NCI-H146 treated with DMSO at 0.1 percent for 48 hours (cell line): ENCODE results near the gene RND3.

Experiments used
- DNase-seq: peaks from one replicate; lab custom pipeline; 2025; ENCODE audit not compliant: unreplicated experiment; lab: John Stamatoyannopoulos, UW

RND3 gene, protein sequence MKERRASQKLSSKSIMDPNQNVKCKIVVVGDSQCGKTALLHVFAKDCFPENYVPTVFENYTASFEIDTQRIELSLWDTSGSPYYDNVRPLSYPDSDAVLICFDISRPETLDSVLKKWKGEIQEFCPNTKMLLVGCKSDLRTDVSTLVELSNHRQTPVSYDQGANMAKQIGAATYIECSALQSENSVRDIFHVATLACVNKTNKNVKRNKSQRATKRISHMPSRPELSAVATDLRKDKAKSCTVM

DNA sequence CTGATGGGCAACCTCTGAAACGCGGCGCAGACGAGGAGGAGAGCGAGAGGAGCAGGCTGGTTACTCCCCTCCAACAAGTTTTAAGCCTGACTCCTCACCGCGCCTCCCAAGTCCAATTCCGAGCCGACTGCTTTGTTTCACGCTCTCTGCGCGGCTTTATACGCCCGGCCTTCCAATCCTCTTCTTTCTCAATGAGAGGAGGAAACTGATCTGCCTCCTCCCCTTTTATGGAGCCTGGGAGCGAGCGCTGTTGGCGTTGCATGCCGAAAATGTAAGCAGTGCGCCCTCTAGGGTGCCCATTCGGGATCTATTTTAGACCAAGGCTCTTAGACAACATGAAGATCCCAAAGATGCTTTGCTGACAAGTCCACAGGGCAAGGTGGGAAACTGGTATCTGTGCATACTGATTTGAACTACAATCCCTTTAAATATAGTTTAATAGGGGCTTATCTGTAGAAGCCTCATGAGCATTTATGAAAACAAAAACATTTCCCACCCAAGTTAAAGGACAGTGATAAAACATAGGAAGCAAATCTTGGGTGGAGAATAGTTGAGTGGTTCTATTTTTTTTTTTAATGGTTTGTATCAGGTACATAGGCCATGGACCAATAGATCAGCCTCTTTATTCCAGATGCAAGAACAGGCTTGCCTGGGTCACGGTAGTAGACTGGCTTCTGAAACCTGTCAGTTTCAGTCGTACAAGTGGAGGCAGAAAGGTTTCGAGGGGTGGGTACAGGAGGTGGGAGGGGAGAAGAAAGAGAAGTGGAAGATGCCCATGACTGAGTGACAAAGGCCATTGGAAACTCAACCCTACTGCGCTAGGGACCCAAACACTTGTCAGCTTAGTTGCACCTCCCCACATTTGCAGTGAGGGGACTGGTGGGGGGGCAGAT is at the start of gene RND3:
RND3 (minus strand) TSS at position 131 of the 893 bp plus-strand sequence. CDS start 250 bp downstream, outside the sequence.
- peak; percentile 84 for DNase-seq

DNA sequence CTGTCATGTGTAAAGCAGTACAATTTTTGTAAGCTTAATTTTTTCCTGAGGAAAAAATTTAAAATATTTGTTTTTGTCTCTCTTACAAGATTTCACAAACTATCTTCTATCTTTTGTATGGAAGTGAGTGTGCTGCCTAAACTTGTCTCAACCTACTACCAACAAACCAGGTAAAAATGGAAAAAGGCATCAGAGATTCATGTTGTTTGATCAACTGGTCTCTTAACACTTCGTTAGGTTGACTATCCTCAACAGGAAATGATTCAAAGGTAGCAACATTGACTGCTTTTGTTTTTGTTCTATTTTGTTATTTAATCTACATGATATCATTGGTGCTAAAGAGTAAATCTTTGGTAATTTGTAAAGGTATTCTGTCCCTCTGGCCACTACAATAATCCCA is 47.7 kb upstream of the RND3 start:
- DNase-seq = no peak

GRCh38 chr2:150532879-150533278 is 45.4 kb upstream of the RND3 start:
- no peak for DNase-seq

DNA sequence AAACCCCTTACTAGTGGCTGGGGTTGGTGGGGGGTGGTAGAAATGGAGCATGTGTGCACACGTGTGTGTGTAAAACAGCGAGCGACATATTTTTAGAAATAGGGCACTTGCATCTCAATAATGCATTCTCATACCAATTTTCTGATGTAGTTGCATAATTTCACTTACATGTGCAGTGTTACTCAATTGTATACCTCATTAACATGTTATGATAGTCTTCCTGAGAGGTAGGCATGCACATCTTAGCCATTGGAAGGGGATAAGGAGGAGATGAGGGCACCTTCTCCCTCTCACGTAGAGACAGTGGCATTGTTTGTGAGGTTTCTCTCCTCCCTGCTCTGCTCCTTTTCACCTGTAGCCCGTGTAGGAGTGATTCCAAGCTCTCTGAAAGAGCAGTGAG is 44.6 kb upstream of the RND3 start:
- DNase-seq = no peak

DNA sequence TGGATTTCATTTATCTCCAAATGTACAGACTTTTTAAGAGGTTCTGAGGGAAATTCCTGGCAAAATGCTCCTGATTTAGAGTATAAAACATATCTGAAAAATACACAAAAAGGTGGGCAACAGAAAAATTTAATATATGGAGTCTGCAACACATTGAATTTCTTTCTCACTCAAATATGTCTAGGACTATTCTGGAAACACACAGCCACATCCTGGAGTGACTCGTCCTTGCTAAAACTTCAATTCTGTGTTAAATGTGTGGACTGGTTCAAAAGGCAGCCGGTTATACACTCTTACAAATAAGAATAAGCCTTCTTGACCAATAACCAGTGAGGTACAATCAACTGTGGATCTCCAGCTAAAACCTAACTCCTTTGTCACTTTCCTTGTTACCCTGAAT is 44.1 kb upstream of the RND3 start:
- no peak for DNase-seq

GRCh38 chr2:150530168-150530567 is 42.7 kb upstream of the RND3 start:
- no peak for DNase-seq

DNA sequence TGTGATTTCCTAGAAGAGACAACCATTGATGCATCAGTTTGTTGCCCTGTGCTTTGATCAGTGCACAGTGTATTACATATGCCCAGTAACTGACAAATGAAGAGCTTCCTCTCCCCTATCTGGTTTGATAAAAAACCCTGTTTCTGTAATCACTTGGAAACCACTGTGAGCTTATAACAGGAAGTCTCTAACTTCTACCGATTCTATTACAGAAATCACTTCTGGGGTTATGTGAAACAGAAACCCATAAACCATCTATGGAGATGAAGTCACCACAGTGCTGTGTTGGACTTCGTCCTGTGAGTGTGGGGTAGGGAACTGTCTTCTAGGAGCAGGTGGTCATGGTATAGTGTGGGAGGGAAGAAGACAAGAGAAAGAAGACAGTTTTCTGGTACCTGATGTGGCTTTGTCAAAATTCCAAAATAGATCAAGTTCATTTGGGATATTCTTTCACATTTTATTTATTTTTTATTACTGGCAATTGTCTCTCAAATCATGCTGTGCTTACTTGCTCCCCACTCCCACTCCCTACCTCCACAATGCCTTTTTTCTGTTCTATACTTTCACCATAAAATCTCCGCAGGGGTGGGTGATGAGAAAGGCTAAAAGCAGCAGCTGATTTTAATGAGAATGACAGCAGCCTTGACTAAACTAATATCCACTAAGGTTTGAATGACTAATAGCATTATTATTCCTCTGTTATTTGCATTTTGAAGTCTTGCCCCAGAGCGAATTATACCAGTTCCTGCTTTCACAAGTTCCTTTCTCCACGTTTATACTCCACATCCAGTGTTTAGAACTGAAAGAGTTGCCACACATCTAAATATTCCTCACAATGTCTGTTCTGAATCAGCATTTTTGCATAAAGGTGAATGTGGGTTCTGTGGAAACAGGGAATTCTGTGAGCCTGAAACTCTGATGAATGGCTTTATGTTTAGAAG is 41.7 kb upstream of the RND3 start:
- no peak for DNase-seq

- no peak for DNase-seq
These were observed 39.4 kb upstream of the RND3 start for GRCh38 chr2:150526827-150527226.

DNA sequence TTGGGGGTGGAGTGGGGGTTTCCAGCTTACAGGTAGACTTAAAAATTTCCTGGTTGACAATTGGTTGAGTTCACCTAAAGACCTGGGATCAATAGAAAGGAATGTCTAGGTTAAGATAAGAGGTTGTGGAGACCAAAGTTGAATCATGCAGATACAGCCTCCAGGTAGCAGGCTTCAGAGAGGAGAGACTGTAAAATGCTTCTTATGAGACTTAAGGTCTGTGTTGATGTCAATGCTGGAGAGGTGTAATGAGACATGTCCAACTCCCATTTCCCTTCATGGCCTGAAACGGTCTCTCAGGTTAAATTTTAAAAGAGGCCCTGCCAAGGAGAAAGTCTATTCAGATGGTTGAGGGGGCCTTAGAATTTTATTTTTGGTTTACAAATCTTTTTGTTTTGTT is 38.5 kb upstream of the RND3 start:
- DNase-seq = no peak

DNA sequence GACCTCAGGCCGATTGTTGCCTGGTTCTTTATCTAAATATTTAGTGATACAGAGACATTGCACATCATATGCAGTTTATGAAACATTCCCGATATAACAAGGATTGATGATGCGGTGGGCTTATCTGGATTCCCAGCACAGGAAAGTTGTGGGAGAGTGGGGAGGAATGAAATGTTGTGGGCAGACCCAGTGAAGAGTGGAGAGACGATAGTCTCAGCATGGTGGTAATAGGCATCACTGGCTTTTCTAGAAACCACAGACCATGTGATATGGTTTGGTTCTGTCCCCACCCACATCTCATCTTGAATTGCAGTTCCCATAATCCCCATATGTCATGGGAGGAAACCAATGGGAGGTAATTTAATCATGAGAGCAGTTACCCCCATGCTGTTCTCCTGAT is 34.8 kb upstream of the RND3 start:
- no peak for DNase-seq

DNA sequence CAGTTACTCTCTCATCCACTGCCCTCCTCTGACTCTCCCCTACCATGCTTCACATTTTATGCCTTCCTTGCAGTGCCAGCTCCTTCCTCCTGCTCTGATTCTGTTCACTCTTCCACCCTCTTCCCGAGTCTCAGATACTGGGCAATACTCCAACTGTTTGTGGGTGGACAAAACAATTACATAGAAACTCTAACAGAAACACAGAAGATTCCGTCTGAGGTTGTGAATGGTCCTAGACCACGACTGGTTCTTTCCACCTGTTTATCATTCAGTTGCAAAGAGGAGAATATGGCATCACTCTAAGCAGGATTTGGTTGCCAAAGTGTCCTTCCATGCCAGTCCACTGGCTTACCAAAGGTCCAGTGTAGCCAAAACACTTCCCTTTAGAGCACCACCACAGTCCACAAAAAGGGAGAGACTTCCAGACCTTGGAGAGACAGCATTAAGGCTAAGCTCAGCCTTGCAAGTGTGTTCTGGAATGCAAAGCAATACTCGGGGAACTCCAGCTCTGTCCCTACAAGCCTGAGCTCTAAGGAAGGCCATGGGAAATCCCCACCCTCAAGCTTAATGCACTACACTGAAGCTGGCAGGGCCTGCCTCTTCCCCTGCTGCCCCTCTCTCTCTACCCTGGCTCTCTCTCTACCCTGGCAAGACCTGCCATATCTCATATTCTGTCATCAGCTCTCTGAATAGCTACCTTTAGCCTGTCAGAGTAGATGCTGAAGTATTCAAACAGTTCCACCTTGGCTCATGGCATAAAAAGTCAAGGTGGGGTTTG is 33.6 kb upstream of the RND3 start:
- DNase-seq = no peak

- no peak for DNase-seq
These were observed 32.6 kb upstream of the RND3 start for GRCh38 chr2:150520033-150520432.

DNA sequence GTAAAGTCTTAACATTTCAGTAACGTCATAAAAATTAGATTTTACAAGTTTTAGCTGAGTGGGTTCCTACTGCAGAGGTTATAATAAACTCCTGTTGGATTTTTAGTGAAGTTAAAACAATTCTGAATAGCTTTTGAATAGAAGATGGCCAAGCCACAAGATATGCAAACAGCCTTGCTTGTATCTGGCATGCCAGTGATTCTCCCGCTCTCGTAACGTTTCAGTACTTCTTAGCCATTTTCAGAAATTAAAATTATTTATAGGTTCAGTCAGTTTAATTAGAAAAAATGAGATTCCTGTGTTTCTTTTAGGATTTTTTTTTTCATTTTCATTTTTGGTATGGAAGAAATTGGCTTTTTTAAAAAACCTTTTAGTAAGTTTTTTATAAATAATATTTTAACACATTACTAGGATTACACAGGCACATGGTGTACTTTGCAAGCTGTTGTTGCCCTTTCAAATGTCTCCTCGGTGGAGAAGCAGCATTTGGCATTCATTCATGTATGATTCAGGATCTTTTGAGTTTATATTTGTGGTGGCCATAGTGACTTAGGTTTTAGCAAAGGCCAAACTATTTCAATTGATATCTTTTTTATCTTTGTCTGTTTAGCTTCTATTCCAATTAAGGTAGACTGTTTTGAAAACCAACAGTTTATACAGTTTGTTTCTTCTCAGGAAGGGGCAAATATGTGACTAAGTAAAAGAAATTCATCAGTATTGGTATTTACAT is 30.6 kb upstream of the RND3 start:
- no peak for DNase-seq

GRCh38 chr2:150513647-150514046 is 26.2 kb upstream of the RND3 start:
- no peak for DNase-seq

DNA sequence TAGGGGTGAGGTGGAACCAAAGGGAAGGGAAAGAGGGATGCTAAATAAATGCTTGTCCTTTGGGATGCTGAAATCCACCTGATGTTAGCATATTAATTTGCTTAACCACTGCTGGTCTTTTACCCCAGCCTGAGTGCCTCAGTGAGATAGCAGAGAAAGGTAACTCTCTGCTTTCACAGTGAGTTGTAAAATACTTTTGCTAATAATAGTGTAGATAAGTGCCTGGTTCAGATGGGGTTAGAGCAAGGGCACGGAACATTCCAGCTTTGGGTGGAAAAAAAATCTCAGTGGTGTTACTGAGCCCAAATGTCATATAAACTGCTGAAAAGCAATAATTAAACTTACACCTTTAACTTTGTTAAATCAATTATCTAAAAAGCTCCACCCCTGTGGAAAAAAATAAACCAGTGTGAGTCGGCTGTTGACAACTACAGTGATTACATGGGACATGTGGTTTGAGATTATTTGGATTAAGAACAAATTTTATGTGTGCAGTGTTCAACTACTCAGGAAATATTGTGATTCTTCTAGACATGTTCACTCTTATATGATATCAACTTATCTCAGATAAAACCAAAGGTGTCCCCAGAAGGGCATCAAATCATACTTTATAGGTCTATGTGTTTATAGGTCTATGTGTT is 21.1 kb upstream of the RND3 start:
- no peak for DNase-seq

- DNase-seq = no peak
These were observed 19.6 kb upstream of the RND3 start for GRCh38 chr2:150507071-150507470.

- no peak for DNase-seq
These were observed 17.7 kb upstream of the RND3 start for GRCh38 chr2:150505178-150505577.

DNA sequence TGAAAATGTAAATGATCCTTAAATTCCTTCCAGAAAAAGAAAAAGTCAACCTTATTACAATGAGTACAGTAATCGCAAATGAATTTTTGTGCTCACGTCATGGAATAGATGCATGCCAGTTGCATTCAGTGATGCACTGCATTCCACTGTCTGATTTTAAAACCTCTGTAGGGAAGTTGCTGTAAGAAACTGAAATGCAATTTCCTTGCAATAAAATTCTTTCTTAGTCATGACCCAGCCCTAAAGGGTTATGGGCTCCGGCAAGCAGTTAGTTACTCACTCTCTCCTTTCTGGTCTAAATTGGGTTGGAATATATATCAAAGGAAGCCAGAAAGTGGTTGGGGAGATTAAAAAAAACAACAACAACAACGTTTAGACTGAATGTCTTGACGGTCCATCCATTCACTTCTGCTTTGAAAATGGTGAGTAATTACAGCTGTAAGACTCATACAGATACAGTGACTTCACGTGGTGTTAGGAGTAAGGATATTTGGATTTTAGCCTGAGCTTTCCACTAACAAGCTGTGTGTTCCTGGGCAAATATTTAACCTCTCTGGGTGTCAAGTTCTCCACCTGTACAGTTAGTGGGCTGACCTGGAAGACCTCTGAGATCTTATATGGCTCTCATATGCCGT is 8.6 kb upstream of the RND3 start:
- no peak for DNase-seq

- DNase-seq = no peak
These were observed 7.5 kb upstream of the RND3 start for GRCh38 chr2:150495001-150495400.
